Suppressor macrophage (primary cell): ENCODE measurements around the gene SGTB.
"Not testable (repeated sequence)": the region's sequence is repeated elsewhere in the genome, so short reads cannot be mapped to it uniquely, and the experiment has no call there.

Source experiments
- DNase-seq, 4 experiments: peaks; one replicate each; pipeline ENCODE4 v3.0.0-alpha.2; 2020 to 2022

SGTB gene

DNA sequence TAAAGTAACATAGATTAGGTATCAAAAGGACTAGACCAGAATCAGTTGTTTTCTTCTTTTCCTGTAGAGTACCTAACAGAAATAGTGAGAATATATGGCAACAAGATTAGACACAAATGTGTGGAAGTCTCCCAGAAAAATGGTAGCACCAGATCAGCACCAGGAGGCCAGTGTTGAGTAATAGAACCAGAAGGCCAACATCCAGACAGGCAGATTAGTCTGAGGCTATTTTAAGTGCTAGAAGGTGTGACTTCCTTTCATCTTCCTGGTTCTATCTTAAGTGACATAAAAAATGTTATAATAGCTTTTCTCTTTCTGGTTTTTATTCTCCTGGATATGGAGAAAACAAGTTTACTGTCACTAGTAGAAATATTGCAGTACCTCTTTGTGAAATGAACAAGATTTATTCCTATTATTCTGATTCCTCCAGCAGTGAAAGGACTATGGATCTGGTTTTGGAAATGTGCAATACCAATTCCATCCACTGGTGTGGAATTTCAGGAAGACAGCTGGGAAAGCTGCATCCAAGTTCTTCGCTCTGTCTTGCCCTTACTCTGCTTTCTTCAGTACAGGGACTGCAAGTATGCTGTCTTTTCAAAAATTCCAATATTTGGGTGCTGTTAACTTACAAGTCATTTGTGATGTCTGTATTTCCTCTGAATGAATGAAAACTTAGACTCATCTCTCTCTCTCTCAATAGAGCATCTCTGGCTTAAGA, 57.9 kb downstream of the SGTB start:
- DNase-seq, result no peak

- no peak for DNase-seq
Measured at GRCh38 chr5:65654713-65655112, 67.2 kb downstream of the SGTB start.

DNA sequence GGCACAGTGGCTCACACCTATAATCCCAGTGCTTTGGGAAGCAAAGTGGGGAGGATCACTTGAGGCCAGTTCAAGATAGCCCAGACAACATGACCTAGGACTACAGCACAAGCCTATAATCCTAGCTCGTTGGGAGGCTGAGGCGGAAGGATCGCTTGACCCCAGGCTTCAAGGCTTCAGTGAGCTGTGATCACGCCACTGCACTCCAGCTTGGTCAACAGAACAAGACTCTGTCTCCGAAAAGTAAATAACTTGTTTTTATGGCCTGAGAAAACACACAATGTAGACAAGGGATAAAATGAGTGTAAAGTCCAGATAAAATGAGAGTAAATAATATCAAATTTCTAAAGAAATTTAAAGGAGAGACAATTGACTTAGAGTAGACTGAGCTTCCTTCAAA, 70.8 kb downstream of the SGTB start:
- DNase-seq, result no peak

DNA sequence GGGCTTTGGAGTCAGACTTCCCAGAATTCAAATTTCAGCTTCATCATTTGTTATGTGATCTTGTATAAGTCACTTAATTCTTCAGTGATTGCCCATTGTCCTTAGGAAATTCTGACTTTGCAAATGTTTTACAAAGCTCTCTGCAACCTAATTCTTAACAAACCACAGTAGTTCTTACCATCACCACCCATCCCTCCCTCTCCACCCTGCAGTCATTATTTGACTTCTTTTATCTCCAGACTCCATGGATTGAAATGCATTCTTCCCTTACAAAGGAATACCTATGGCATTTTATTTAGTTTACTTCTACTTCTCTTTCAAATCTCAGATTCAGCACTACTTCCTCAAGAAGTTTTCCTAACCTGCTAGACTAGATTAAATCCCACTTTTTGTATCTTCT, 74.0 kb downstream of the SGTB start:
- no peak for DNase-seq

DNA sequence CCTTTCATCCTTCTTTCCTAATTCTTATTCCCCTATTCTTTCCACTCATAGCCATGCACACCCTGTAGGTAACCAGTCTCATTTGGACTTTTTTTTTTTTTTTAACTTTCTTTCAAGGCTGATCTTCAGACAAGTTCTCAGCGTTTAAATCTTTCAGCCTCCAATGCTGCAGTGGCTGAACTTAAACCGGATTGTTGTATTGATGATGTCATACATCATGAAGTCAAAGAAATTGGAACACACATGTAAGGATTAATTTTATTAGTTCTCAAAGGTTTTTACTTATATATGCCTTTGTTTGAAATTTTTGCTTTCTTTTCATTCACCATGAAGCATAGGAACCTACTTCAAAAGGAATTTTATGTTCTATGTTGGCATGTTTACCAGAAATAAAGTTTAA, 75.0 kb downstream of the SGTB start:
- DNase-seq, result no peak

GRCh38 chr5:65640240-65640639, 81.7 kb downstream of the SGTB start:
- no peak for DNase-seq

DNA sequence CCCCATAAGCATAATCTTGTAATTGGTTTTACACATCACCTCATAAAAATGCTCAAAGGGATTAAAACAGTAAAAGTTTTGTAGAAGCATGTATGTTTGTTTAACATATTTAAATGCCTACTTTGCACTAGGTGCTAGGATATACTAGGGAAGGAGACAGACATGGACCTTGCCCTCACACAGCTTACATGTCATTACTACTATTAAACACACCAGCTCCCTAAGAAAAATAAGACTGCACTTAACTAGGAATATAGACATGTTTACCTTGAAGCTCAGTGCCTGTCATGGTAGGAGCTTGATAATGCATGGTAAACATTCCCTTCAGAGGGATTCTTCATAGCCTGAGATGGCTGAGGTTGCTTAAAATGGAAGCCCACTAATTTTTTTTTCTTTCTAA, 90.9 kb downstream of the SGTB start:
- DNase-seq, result no peak

- DNase-seq, result peak in 2 of 4 experiments; percentile 10 to 15
Measured at GRCh38 chr5:65625743-65626142, 96.2 kb downstream of the SGTB start.

- peak; percentile 81 to 91 (median 88) for DNase-seq
Measured at GRCh38 chr5:65624571-65625555, 97.0 kb downstream of the SGTB start, which contains the start of the genes SHLD3 and TRAPPC13. Gene SHLD3 (plus strand): TSS chr5:65625027. CDS start chr5:65629588, 4,561 bp downstream. Gene TRAPPC13 (plus strand): TSS chr5:65625027. CDS start chr5:65625061, 34 bp downstream.

DNA sequence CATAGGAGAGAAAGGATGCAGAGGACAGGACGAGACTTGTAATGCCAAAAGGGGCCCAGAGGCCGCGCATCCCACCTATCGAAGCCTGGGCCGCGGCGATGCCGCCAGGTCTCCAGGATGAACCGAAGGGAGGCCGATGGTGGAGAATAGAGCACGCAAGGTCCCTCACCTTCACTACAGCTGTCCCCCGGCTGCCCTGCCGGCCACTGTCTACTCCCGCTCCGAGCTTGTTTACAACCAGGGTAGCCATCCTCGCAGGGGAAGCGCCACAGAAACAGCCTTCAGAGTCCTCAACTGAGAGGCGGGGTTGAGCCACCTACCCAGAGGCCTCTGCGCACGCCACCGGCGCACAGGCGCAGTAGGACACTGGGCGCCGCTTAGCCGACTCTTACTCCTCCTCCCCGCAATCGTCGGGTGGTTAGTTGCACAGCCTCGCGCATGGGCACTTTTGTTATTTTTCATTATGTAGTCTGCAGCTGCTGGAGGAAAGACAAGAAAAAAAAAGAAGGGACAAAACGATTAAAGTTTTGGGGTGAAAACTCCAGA, 97.8 kb downstream of the SGTB start, which contains the start of gene TRIM23:
Gene TRIM23 (minus strand): TSS at position 309 of the 546 bp plus-strand sequence. CDS start 59 bp downstream, at position 250.
- DNase-seq, result peak; percentile 95 to 97 (median 97)

DNA sequence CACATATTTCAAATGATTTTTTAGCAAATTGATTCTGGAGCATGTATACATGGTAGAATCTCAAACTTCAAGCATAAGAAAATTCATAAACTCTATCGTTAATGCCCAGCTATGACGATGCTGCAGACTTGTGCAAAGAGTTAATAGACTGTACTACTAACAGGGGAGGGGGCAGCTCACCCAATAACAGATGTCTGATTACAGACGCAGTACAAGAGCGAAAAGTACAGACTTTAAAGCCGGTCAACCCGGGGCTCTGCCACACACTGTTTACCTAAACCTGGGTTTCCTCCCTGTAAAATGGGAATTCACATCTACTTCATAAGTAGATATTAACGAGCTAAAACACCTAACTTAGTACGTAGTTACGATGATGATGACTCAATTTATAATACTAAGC, 98.4 kb downstream of the SGTB start:
- no peak for DNase-seq

GRCh38 chr5:65621961-65622360, 99.9 kb downstream of the SGTB start:
- not testable (repeated sequence) for DNase-seq

DNA sequence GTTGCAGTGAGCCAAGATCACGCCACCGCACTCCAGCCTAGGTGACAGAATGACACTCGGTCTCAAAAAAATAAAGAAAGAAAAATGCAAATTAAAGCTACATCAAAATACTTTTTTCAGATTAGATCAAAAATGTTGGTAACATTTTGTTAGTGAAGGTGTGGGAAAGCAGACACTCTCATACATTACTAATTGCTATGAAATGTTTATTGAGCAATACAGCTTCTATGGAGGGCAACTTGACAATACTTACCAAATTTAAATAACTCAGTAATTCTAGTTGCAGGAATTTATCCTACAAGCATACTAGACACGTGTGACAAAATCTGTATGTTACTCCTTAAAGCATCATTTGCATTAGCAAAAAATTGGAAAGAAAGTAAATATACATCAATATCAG, 101.9 kb downstream of the SGTB start:
- DNase-seq, result no peak
